Glomerular visceral epithelial cell (primary cell): ENCODE data around the gene FNDC4.
A peak's percentile ranks its signal among the peaks of the same experiment; 100 is the strongest.
"Not testable (repeated sequence)": the region's sequence is repeated elsewhere in the genome, so short reads cannot be mapped to it uniquely, and the experiment has no call there.

Source experiments
- DNase-seq: peaks from one replicate; pipeline ENCODE4 v3.0.0-alpha.2; 2016; ENCODE audit errors: extremely low spot score

The FNDC4 gene

GRCh38 chr2:27494944-27495554, at the start of gene FNDC4:
FNDC4 (minus strand) TSS chr2:27495200; CDS start chr2:27494679, 521 bp downstream.
- peak; percentile 22 for DNase-seq

GRCh38 chr2:27544143-27544821, 49.3 kb upstream of the FNDC4 start:
- DNase-seq, result no peak

- not testable (repeated sequence) for DNase-seq
Observed at GRCh38 chr2:27539649-27540048, 44.6 kb upstream of the FNDC4 start.

- not testable (repeated sequence) for DNase-seq
Observed at GRCh38 chr2:27538839-27539450, 43.9 kb upstream of the FNDC4 start.

GRCh38 chr2:27537287-27537686, 42.3 kb upstream of the FNDC4 start:
- DNase-seq, result no peak

- DNase-seq, result no peak
Observed at GRCh38 chr2:27531983-27532382, 37.0 kb upstream of the FNDC4 start.

- no peak for DNase-seq
Observed at GRCh38 chr2:27527182-27527581, 32.2 kb upstream of the FNDC4 start.

- no peak for DNase-seq
Observed at GRCh38 chr2:27522400-27522945, 27.5 kb upstream of the FNDC4 start.

- no peak for DNase-seq
Observed at GRCh38 chr2:27520316-27520715, 25.3 kb upstream of the FNDC4 start.

GRCh38 chr2:27518782-27519113, 23.7 kb upstream of the FNDC4 start:
- DNase-seq, result no peak

GRCh38 chr2:27518113-27518781, 23.2 kb upstream of the FNDC4 start:
- no peak for DNase-seq

- no peak for DNase-seq
Observed at GRCh38 chr2:27509326-27509725, 14.3 kb upstream of the FNDC4 start.

- DNase-seq, result no peak
Observed at GRCh38 chr2:27507293-27507692, 12.3 kb upstream of the FNDC4 start.

GRCh38 chr2:27506587-27506986, 11.6 kb upstream of the FNDC4 start:
- no peak for DNase-seq

GRCh38 chr2:27502142-27502541, 7.1 kb upstream of the FNDC4 start:
- no peak for DNase-seq

- DNase-seq, result no peak
Observed at GRCh38 chr2:27501042-27501441, 6.0 kb upstream of the FNDC4 start.

GRCh38 chr2:27498975-27499374, 4.0 kb upstream of the FNDC4 start:
- DNase-seq, result no peak

GRCh38 chr2:27497288-27497627, 2.3 kb upstream of the FNDC4 start:
- DNase-seq, result no peak

GRCh38 chr2:27496357-27497287, 1.6 kb upstream of the FNDC4 start, which contains the start of gene GCKR:
GCKR (plus strand) TSS chr2:27496839; CDS start chr2:27496905, 66 bp downstream.
- peak; percentile 24 for DNase-seq

GRCh38 chr2:27495840-27496356, 898 bp upstream of the FNDC4 start:
- no peak for DNase-seq

- DNase-seq, result no peak
Observed at GRCh38 chr2:27494284-27494943, 586 bp downstream of the FNDC4 start.
